HG03439 (cell line): ENCODE measurements around the gene SOAT1.

ENCODE experiments used
- ATAC-seq: cut with Tn5 transposase; IDR thresholded peaks from one replicate; pipeline ENCODE4 v1.9.1; 2021; ENCODE audit warnings: mild to moderate bottlenecking, moderate library complexity; ENCODE audit not compliant: unreplicated experiment

Gene SOAT1

DNA sequence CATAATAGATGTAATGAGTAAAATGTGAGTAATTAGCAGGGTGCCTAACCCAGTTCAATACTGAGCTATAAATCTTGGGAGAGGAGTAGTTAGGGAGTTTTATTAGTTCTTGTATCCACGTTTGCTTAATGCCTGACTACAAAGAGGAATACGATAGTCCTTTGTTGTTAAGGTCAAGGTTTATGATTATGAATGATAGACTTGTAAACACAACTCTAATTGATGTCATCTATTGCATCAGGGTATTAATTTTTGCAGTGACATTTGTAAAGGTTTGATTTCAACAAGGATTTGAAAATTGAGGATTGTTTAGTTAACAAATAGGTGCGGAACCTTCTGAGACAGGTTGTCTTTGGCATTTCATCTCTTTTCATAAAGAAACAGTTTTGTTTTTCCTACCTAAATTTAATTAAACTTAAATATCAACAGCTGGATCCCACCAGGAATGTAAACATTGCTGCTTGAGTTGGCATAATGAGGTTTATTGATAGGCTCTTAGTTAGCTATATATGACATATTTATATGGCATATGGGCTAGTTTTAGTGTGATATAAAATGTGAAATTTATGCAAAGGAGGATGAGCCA lies 9.7 kb downstream of the SOAT1 start:
- ATAC-seq, result no peak

DNA sequence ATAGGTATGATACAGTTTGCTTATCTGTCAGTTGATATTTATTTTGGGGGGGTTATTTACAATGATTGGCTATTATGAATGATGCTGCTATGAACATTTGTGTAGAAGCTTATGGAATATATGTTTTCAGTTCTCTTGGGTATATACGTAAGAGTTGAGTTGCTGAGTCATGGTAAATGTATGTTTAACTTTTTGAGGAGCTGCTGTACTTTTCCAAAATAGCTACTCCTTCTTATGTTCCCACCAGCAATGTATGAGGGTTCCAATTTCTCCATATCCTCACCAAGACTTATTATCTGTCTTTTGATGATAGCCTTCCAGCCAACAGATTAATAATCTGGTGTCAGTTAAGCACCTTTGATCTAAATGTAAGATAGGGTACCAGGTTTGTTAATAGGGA lies 11.9 kb downstream of the SOAT1 start:
- ATAC-seq, result no peak

DNA sequence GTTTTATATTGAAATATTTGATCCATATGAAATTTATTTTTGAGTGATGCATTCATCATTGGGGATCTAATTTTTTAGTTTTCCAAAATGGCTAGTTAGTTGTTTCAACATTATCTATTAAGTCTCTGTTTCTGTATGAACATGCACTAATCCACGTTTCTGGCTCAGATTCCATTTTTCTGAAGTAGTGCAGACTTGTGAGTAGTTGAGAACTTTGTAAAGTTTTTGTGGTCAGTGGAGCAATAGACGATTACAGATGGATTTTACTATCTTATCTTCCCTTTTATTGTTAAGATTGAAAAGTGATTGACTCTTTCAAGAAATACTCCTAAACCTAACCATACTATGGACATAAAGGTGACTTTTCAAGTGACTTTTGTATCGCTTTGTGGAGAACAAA lies 16.7 kb downstream of the SOAT1 start:
- no peak for ATAC-seq

DNA sequence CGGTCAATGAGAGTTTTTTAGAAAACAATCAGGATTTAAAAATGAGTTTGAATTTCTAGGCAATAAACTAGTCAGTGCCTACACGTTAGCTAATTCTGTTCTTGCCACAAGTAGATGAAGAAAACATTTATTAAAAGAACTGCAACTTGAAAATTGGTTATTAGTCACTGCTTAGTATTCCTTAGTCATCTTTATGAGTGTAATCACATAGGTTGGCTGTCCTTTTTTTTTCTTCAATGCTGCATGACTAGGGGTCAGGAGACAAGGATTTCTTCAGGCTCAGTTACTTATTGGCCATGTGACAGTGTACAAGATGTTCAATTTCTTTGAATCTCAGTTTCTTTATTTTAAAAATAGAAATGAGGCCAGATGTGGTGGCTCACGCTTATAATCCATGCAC lies 17.1 kb downstream of the SOAT1 start:
- no peak for ATAC-seq

DNA sequence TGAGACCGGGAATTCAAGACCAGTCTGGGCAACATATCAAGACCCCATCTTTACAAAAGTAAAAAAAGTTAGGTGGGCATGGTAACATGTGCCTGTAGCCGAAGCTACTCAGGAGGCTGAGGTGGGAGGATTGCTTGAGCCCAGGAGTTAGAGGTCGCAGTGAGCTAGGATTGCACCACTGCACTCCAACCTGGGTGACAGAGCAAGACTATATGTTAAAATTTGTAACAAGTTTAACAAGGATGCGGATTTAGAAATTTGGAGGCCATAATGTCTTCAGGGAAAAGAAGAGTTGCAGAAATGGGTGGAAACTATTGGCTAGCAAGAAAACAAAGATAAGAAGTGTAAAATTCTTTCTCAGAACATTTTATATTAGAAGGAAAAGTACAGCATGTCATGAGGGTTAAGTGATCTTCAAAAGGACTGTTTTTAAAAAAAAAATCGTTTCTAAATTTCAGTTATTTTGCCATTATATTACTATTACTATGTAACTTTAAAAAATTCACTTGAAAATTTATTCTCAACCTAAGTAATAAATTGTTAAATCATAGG lies 17.6 kb downstream of the SOAT1 start:
- no peak for ATAC-seq

DNA sequence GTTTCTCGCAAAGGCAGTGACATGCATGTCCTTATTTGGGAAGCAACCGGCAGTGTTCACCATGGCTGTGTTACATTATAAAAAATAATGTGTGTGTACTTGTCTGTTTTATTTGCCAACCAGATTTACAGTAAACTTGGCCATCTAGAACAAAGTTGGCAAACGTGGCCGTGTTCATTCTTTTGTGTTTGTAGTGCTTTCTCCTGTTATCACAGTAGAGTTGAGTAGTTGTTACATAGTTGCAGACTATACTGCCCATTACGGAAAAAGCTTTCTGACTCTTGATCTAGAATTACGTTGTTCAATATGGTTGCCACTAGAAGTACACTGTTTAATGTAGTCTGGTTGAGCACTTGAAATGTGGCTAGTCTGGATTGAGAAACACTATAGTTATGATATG lies 19.4 kb downstream of the SOAT1 start:
- no peak for ATAC-seq

DNA sequence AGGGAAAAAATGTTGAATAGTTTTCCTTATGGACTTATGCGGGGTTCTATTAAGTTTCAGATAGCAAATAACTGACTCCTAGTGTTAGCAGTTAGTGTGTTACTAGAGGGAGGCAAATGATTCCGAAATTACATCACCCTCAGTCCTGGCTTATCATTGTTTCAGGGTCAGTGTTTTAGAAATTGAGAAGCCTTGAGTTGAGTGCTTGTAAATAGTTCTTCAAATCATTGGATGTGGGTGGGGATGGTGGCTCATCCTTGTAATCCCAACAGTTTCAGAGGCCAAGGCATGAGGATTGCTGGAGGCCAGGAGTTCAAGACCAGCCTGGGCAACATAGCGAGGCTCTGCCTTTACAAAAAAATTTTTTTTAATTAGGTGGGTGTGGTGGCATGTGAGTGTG lies 21.3 kb downstream of the SOAT1 start:
- ATAC-seq, result no peak

DNA sequence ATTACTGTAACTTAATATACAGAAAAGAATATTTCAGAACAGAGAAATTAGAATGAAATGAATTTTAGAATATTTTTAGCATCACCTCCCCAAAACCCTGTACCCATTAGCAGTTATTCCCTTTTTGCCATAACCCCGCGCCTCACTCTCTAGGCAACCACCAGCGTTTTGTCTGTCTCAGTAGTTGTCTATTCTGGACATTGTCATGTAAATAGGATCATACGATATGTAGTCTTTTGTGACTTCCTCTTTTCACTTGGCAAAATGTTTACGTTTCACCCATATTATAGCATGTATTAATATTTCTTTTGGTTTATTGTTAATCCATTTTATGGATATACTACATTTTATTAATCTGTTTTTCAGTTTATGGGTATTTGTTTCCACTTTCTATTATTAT lies 24.9 kb downstream of the SOAT1 start:
- ATAC-seq, result no peak

DNA sequence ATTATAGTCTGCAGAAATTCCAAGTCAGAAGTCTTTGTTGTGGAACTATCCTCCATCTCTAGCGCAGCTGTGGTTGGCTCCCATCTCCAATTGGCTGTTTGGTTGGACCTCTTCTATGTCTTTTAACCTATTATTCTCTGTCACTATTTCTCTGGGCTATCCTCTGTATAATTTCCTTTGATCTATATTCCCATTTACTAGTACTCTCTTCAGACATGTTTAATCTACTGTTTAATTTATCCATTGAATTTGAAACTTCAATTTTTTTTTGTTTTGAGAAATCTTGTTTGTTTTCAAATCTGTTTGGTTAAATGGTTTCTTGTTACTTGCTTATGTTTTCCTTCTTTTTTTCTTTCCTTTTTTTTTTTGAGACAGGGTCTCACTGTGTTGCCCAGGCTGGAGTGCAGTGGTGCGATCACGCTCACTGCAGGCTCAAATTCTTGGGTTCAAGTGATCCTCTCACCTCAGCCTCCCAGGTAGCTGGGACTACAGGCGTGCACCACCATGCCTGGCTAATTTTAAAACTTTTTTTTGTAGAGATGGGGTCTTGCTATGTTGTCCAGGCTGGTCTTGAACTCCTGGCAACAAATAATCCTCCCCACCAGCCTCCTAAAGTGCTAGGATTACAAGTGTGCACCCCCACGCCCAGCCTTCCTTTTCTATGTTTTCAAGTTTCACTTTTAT lies 28.1 kb downstream of the SOAT1 start:
- ATAC-seq, result no peak

DNA sequence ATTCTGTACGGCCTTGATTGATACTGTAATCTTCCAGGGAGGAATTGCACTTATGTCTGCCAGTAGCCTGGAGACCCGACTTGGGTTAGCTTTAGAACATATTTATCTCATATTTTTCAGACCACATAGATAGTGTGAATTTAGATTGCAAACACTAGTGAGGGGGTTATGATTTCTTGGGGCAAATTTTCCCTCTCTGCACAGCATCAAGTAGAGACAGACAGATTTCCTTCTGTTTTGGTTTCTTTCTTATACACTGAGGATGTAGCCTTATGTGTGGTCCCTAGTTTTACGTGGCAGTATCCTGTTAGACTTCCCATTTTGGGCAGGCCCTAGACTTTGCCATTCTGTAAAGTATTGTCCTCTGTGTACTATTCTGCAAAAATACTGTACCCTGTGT lies 29.0 kb downstream of the SOAT1 start:
- no peak for ATAC-seq

DNA sequence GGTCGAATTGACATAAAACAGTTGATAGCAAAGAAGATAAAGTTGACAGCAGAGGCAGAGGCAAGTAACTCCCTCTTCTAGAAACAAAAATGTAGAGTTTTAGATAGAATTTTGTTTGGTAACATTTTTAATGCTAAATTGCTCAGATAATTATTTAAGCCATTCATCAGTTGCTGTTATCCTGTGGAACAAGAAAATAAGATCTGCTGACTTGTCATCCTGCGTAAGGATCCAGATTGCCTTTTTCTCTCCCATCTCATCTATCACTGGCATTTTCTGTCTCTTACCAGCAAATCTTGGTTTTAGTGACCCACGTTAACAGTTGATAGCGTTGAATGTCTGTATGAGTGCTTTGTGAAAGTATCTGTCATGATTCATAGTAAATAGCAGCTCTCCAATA lies 29.8 kb downstream of the SOAT1 start:
- no peak for ATAC-seq

DNA sequence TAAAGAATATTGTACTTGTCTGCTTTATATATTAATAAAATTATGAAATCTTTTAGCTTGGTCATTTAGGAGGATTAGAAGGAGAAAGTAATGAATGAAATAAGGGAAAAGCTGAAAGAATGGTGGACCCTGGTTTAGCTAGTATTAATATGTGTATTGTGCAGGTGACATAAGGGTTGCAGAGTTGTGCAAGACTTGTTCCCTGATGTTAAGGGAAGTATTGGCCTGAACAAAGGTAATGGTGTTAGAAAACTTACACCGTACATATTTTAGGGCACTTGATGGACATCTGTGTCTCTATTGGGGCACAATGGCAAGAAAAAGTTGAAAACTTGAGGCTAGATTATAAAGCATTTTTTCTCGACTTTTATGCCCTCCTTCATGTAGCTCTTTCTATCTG lies 32.2 kb downstream of the SOAT1 start:
- no peak for ATAC-seq

DNA sequence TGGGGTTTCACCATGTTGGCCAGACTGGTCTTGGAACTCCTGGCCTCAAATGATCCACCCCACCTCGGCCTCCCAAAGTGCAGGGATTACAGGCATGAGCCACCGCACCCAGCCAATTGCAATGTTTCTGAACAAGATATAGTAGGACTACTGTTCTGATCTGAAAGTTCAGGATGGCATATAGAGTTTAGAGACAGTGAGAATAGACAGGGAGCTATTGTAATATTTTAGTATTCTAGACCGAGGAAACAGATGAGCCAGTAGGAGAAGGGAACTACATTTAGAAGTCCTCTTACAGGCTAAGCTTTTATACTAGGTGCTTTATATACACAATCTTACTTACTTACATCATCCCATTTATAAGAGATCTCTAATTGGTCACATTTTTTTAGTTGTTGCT lies 33.1 kb downstream of the SOAT1 start:
- no peak for ATAC-seq

DNA sequence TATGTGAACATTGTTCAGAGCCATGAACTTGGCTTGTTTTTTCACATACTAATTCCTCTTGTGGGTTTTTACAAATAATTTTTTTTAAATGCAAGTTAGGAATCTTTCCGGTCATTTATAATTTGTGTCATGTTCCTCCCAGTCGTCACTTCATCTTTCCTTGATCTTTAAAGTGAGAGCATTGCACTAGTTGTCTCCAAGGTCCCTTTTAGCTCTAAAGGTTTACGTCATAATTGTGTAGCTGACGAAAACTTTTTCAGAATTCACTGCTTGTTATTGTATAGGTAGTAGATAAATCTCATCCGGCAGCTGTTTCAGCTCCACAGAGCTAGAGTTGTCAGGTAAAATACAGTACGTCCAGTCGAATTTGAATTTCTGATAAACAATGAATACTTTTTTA lies 33.6 kb downstream of the SOAT1 start:
- ATAC-seq, result no peak

DNA sequence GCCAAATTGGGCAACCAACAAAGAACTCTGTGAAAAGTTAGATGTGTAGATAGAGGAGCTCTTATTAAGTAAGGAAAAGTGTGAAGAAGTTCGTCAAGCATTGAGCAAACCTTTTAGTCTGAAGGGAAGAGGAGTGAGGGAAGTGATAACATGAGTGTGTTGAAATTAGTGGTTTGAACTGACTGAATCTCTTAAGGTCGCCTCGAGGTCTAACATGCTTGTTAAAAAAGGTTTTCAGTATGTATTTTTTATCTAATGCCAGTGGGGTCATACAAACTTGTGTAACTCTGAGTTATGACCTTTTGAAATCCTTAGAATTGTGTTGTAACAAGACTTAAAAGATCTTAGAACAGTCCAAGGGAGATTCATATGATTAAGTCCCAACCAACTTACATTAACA lies 34.1 kb downstream of the SOAT1 start:
- no peak for ATAC-seq

DNA sequence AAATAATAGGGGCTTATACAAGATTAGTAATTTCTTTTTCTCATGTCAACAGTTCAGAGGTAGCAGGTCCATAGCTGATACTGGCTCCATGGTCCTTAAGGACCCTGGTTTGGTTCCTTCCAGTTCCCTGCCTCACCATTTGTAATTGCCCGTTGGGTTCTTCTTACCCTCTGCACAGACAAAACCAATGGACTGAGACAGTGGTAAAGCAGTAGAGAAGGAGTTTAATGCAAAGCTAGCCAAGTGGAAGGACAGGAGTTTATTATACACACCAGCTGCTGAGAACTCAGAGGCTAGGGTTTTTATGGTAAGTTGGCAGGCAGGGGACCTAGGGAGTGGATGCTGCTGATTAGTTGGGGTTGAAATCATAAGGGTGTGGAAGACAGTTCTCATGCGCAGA lies 36.3 kb downstream of the SOAT1 start:
- ATAC-seq, result no peak

DNA sequence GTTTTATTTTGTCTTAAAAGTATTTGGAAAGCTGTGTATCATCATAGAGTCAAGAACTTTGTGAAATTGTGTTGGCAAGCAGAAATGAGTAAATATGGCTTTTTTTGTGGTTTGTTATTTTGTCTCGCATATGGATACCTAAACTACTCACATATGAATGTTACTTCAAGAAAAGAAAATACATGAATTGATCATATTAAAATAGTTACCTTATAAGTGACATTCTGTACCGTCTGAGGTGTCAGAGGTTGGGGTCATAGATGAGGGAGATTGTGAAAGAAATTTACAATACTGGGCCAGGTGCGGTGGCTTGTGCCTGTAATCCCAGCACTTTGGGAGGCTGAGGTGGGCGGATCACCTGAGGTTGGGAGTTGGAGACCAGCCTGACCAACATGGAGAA lies 40.8 kb downstream of the SOAT1 start:
- ATAC-seq, result no peak

DNA sequence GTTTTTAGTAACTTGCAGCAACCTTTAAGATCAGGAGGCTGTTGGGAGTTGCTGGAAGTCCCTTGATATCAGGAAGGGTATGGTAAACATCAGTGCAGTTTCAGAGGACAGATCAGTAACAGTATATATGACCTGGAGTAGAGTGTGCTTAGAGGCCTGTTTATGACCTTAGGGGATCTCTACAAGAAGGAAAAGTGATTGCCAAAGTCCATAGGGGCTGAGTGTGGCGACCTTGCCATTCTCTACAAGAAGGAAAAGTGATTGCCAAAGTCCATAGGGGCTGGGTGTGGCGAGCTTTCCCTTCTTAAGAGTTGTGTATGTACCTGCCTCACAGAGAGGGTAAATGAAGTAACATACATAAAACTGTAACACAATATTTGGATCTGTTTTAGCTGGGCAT lies 43.7 kb downstream of the SOAT1 start:
- no peak for ATAC-seq

DNA sequence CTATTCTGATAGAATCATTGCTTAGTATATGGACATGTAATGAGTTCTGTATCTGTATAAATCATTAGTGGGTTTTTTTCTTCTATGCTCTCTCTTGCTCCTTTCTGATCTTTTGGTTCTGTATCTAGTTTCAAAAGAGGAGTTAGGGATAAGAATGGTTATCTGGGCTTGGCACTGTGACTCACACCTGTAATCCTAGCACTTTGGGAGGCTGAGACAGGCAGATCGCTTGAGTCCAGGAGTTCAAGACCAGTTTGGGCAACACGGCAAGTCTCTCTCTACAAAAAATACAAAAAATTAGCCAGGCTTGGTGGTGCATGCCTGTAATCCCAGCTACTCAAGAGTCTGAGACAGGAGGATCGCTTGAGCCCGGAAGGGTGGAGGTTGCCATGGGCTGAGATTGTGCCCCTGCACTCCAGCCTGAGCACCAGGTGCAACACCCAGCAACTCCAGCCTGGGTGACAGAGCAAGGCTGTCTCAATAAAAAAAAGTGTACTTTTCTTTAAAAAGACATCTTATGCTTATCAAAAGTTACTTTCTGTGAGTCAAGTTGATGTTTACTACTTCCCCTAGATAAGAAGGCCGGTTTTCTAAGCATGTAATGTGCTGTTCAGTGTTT lies 44.5 kb downstream of the SOAT1 start:
- ATAC-seq, result no peak

DNA sequence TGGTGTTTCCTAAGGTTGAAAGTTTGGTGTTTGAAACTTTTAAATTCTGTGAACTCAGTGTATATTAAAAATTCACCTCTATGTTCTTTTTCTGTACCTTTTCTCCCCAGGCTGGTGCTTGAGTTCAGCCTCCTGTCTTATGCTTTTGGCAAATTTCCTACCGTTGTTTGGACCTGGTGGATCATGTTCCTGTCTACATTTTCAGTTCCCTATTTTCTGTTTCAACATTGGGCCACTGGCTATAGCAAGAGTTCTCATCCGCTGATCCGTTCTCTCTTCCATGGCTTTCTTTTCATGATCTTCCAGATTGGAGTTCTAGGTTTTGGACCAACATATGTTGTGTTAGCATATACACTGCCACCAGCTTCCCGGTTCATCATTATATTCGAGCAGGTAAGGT lies 47.3 kb downstream of the SOAT1 start:
- no peak for ATAC-seq

DNA sequence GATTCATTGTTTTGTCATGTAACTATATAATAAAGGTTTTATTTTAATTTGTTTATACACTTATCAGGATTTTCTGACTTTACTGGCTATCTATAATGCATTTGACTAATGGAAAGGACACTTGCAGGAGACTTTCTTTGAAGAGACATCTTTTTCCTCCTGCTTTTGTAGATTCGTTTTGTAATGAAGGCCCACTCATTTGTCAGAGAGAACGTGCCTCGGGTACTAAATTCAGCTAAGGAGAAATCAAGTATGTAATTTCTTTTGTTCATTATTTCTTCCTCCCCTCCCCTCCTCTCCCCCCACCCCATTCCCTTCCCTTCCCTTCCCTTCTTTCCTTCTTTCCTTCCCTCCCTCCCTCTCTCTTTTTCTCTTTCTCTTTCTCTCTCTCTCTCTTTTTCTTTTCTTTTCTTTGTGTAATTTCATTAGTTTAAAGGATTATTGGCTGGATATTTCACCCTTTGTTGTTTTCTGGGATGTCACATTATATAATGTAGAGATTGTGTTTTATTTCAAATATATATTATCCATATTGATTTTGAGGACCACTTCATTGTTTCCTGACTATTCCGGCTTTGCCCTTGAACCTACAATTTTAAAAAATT lies 48.4 kb downstream of the SOAT1 start:
- no peak for ATAC-seq
